Lung microvascular endothelial cell (primary cell): ENCODE data around the gene PTGFR. TPM values are rescaled to one million over a fixed set of nuclear protein-coding genes. Genes with fewer than 3 reads are reported as not detected.
A peak's percentile ranks its signal among the peaks of the same experiment; 100 is the strongest.

Source experiments
- DNase-seq, 2 donors: peaks; one replicate each; pipeline versions ENCODE4 v3.0.0 to v3.0.0-alpha.2; 2010; ENCODE audit warnings: low read depth in 2 of 2
- total RNA-seq: library from RNA; depleted of rRNA; stranded (reverse); fragments of >200 nt; gene quantifications from 2 replicates; pipeline ENCODE4 v1.2.1, GENCODE V29; 2014

PTGFR gene
- total RNA-seq, 1 donor from 2014 or later, result under 0.01 TPM

GRCh38 chr1:78520216-78520615 is 29.4 kb downstream of the PTGFR start:
- DNase-seq, result no peak

GRCh38 chr1:78520843-78521242 is 30.1 kb downstream of the PTGFR start:
- no peak for DNase-seq

DNA sequence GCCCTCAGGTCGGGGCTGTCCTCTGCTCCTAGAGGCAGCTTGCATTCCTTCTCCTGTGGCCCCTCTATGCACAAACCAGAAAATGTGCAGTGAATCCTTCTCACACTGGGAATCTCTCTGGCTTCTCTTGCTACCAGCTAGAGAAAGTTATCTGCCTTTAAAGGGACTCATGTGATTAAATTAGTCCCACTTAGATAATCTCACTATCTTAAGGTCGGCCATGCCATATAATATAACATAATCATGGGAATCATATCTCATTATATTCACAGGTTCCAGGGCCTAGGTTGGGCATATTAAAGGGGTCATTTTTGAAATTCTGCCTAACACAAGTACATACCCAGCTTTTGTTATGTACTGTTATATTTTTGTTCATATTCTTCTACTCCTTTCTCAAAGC is 31.4 kb downstream of the PTGFR start:
- DNase-seq, result no peak

- DNase-seq, result peak; percentile 0 to 10
These were observed 35.7 kb downstream of the PTGFR start for GRCh38 chr1:78526496-78526895.

GRCh38 chr1:78527706-78528105 is 36.9 kb downstream of the PTGFR start:
- no peak for DNase-seq

- DNase-seq, result no peak
These were observed 42.8 kb downstream of the PTGFR start for GRCh38 chr1:78533527-78533926.

DNA sequence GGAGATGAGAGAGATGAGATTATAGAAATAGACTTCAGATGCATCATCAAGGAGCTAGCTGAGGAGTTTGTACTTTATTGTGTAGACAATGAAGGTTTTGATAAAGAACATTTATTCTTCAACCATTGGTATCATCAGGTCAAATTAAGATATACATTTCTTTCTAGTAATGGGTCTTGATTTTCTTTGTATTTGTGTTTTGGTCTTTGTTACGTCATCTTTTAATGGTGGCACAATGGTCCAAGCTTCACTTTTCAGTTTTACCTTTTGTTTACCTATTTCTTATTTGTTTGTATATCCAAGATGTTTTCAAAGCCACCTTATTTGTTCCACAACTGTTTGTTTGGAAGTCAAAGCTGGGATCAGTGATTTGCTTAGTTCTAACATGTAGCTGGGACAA is 44.5 kb downstream of the PTGFR start:
- no peak for DNase-seq

DNA sequence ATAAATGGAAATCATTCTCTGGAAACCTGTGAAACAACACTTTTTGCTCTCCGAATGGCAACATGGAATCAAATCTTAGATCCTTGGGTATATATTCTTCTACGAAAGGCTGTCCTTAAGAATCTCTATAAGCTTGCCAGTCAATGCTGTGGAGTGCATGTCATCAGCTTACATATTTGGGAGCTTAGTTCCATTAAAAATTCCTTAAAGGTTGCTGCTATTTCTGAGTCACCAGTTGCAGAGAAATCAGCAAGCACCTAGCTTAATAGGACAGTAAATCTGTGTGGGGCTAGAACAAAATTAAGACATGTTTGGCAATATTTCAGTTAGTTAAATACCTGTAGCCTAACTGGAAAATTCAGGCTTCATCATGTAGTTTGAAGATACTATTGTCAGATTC is 45.7 kb downstream of the PTGFR start:
- no peak for DNase-seq

- no peak for DNase-seq
These were observed 49.3 kb downstream of the PTGFR start for GRCh38 chr1:78540048-78540447.

- DNase-seq, result no peak
These were observed 50.7 kb downstream of the PTGFR start for GRCh38 chr1:78541479-78541878.

DNA sequence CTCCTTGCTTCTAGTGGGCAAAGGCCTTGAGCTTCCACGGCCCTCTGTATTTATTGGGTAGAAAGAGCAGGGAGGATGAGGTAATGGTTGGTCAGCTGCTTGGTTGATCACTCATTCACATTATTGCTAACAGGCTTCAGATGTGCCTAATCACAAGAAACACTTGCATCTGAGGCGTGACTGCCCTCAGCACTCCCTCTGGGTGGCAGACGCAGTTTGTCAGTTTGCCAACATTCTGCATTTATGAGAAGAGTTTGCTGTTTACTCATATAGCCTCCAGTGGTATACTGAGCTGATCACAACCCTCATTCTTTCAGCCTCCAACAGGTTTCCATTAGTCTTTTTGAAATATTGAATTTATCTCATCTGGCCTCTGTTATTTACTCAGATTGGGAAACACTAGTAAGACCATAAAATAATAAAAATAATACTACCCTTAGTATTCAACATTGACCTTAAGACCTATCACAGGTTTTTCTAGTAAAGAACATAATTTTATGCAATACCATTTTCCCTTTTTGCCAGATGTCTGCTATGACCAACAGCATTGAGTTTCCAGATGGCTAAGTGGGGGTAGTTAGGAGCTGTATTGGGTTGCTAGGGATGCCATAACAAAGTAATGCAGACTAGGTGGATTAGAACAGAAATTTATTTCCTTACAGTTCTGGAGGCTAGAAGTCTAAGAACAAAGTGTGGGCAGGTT is 53.3 kb downstream of the PTGFR start:
- DNase-seq, result no peak

- DNase-seq, result no peak
These were observed 56.3 kb downstream of the PTGFR start for GRCh38 chr1:78547081-78547480.

DNA sequence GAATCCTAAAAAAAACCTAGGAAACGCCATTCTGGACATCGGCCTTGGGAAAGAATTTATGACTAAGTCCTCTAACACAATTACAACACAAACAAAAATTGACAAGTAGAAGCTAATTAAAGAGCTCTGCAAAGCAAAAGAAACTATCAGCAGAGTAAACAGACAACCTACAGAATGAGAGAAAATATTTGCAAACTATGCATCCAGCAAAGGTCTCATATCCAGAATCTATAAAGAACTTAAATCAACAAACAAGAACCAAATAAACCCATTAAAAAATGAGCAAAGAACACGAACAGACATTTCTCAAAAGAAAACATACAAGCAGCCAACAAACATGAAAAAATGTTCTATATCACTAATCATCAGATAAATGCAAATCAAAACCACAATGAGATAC is 58.6 kb downstream of the PTGFR start:
- no peak for DNase-seq

GRCh38 chr1:78549891-78550290 is 59.1 kb downstream of the PTGFR start:
- no peak for DNase-seq

- peak; percentile 8 to 31 for DNase-seq
These were observed 63.1 kb downstream of the PTGFR start for GRCh38 chr1:78553859-78554258.

DNA sequence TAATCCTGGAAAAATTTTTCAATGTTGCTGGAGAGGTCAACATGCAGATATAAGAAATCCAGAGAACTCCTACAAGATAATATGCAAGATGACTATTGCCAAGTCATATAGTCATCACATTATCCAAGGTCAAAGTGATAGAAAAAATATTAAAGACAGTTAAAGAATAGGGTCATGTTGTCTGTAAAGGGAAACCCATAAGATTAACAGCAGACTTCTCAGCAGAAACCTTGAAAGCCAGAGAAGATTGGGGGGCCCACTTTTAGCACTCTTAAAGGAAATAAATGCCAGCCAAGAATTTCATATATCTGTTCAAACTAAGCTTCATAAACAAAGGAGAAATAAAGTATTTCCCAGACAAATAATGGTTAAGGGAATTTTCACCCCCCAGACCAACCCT is 64.1 kb downstream of the PTGFR start:
- DNase-seq, result no peak

GRCh38 chr1:78559680-78560079 is 68.9 kb downstream of the PTGFR start:
- no peak for DNase-seq

- DNase-seq, result no peak
These were observed 70.0 kb downstream of the PTGFR start for GRCh38 chr1:78560811-78561210.

DNA sequence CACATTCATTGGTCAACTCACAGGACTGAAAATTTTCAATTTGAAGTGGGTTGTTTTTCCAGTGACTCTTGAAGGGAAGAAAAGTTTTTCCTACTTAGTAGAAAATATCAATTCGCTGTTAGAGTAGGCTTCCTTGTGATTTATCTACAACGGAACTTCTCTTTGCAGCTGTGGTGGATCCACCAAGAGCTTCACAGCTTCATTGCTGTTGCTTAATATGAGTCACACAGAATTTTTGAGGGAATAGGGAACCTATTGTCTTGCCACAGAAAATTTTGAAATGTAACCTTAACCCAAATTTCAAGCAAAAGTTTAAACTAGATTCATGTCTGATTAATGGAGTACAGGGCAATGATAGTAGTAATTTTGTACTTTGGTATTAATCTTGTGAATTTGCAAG is 71.1 kb downstream of the PTGFR start:
- DNase-seq, result no peak

DNA sequence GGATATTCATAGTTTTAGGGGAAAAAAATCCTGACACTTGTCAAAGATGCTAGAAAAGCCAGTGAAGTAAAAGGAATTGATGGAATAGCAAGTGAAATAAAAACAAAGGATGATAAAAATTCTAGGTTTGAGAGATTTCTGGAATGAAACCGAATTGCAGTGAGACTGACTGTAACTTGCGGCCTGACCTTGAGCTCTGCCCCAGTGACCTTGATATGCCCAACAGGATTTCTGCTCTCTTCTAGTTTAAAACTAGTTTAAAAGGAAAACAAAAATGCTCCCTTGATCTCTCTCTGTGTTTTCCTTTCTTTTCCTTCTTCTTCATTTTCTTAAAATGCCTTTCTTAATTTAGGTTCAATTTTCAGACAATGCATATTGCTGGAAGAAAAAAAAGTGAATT is 74.6 kb downstream of the PTGFR start:
- DNase-seq, result no peak

- DNase-seq, result peak in 1 of 2 donors; percentile 7
These were observed 79.8 kb downstream of the PTGFR start for GRCh38 chr1:78570539-78570938.

GRCh38 chr1:78577257-78578100 is 86.7 kb downstream of the PTGFR start:
- no peak for DNase-seq

DNA sequence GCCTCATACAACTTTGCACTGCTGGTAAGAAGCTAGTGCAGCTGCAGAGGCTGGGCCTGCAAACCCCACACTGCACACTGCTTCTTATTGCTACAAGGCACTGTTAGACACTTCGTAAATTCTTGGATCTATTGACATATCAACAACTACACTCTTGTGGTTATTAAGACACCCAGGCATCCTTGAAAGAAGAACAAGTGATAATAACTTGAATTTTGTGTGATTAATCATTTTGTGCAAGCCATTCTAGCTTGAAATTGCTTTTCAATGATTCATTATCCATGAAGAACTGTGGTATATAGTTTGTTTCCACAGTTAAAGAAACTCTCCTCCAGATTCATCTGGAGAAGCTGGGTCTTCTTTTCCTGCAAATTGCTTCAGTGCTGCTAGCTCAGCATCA is 95.8 kb downstream of the PTGFR start:
- DNase-seq, result no peak
